Mononuclear cell (primary cell): ENCODE measurements around the gene TCF7L2. TPM values are rescaled to one million over a fixed set of nuclear protein-coding genes. Genes with fewer than 3 reads are reported as not detected.

Experiments
- H3K27me3 ChIP-seq: 2 replicates; pipeline ENCODE4 v1.6.0; 2011; ENCODE audit warnings: low read length, control low read depth; ENCODE audit not compliant: insufficient read depth
- H3K4me1 ChIP-seq: 2 replicates; pipeline ENCODE4 v1.5.1; 2011; ENCODE audit warnings: mild to moderate bottlenecking, low read length, control low read depth; ENCODE audit not compliant: insufficient read depth
- H3K4me3 ChIP-seq: 2 replicates; pipeline ENCODE4 v1.5.1; 2011; ENCODE audit warnings: mild to moderate bottlenecking, low read length, moderate library complexity
- H3K9me3 ChIP-seq: 2 replicates; pipeline ENCODE4 v1.5.1; 2011; ENCODE audit warnings: low read depth, mild to moderate bottlenecking, control low read depth, low read length
- total RNA-seq: library from RNA; depleted of rRNA; stranded (reverse); fragments of >200 nt; gene quantifications from one replicate; pipeline ENCODE4 v1.2.3, GENCODE V29; 2012

Gene TCF7L2
- total RNA-seq, 1 donor = 8.1 TPM

- no peaks in the 10 kb centered on the region for H3K27me3 ChIP-seq
- no peaks in the 10 kb centered on the region for H3K9me3 ChIP-seq
- peaks cover 7% of the 10 kb centered on the region for H3K4me1 ChIP-seq
- no peak overlapping the region for H3K4me3 ChIP-seq
Observed at GRCh38 chr10:112967200-112967599, 17.2 kb downstream of the TCF7L2 start.

- Histone ChIP-seq H3K9me3 (no peaks in the 10 kb centered on the region), H3K4me3 (no peak overlapping the region), H3K4me1 (peaks cover 1% of the 10 kb centered on the region), H3K27me3 (no peaks in the 10 kb centered on the region)
Observed at GRCh38 chr10:112969131-112969530, 19.1 kb downstream of the TCF7L2 start.

GRCh38 chr10:112969542-112969941 is 19.5 kb downstream of the TCF7L2 start:
- Histone ChIP-seq H3K27me3 (no peaks in the 10 kb centered on the region), H3K9me3 (no peaks in the 10 kb centered on the region), H3K4me1 (no peaks in the 10 kb centered on the region), H3K4me3 (no peak overlapping the region)

GRCh38 chr10:112970021-112970420 is 20.0 kb downstream of the TCF7L2 start:
- Histone ChIP-seq H3K27me3 (no peaks in the 10 kb centered on the region), H3K4me1 (no peaks in the 10 kb centered on the region), H3K9me3 (no peaks in the 10 kb centered on the region), H3K4me3 (no peak overlapping the region)

- H3K4me1 ChIP-seq = no peaks in the 10 kb centered on the region
- H3K9me3 ChIP-seq = no peaks in the 10 kb centered on the region
- H3K4me3 ChIP-seq = no peak overlapping the region
Observed at GRCh38 chr10:112972606-112973005, 22.6 kb downstream of the TCF7L2 start.

GRCh38 chr10:112973046-112973445 is 23.0 kb downstream of the TCF7L2 start:
- Histone ChIP-seq H3K27me3 (peaks cover 4% of the 10 kb centered on the region), H3K4me1 (no peaks in the 10 kb centered on the region), H3K4me3 (no peak overlapping the region), H3K9me3 (no peaks in the 10 kb centered on the region)

More at GRCh38 chr10:112972606-112973005, 22.6 kb downstream of the TCF7L2 start:
- peaks cover 4% of the 10 kb centered on the region for H3K27me3 ChIP-seq

GRCh38 chr10:112973805-112974204 is 23.8 kb downstream of the TCF7L2 start:
- peaks cover 5% of the 10 kb centered on the region for H3K27me3 ChIP-seq
- H3K4me3 ChIP-seq = no peak overlapping the region

GRCh38 chr10:112977426-112977898 is 27.4 kb downstream of the TCF7L2 start:
- peaks cover 18% of the 10 kb centered on the region for H3K27me3 ChIP-seq
- no peaks in the 10 kb centered on the region for H3K9me3 ChIP-seq
- H3K4me1 ChIP-seq = peaks cover 9% of the 10 kb centered on the region
- no peak overlapping the region for H3K4me3 ChIP-seq

More at GRCh38 chr10:112973805-112974204, 23.8 kb downstream of the TCF7L2 start:
- Histone ChIP-seq H3K4me1 (no peaks in the 10 kb centered on the region), H3K9me3 (no peaks in the 10 kb centered on the region)

GRCh38 chr10:112979927-112980326 is 29.9 kb downstream of the TCF7L2 start:
- H3K27me3 ChIP-seq = peaks cover 21% of the 10 kb centered on the region
- peaks cover 11% of the 10 kb centered on the region for H3K4me1 ChIP-seq
- no peaks in the 10 kb centered on the region for H3K9me3 ChIP-seq
- H3K4me3 ChIP-seq = no peak overlapping the region

- H3K4me3 ChIP-seq = no peak overlapping the region
- peaks cover 21% of the 10 kb centered on the region for H3K4me1 ChIP-seq
- no peaks in the 10 kb centered on the region for H3K9me3 ChIP-seq
- peaks cover 30% of the 10 kb centered on the region for H3K27me3 ChIP-seq
Observed at GRCh38 chr10:112980937-112981336, 30.9 kb downstream of the TCF7L2 start.

GRCh38 chr10:112981553-112981952 is 31.5 kb downstream of the TCF7L2 start:
- peaks cover 27% of the 10 kb centered on the region for H3K4me1 ChIP-seq
- peaks cover 35% of the 10 kb centered on the region for H3K27me3 ChIP-seq
- H3K4me3 ChIP-seq = no peak overlapping the region
- no peaks in the 10 kb centered on the region for H3K9me3 ChIP-seq

GRCh38 chr10:112983444-112984056 is 33.5 kb downstream of the TCF7L2 start:
- Histone ChIP-seq H3K4me1 (peaks cover 32% of the 10 kb centered on the region), H3K4me3 (no peak overlapping the region), H3K9me3 (no peaks in the 10 kb centered on the region), H3K27me3 (peaks cover 39% of the 10 kb centered on the region)

GRCh38 chr10:112984756-112985155 is 34.7 kb downstream of the TCF7L2 start:
- Histone ChIP-seq H3K4me1 (peaks cover 32% of the 10 kb centered on the region), H3K4me3 (no peak overlapping the region), H3K9me3 (no peaks in the 10 kb centered on the region), H3K27me3 (peaks cover 33% of the 10 kb centered on the region)

GRCh38 chr10:112985690-112986543 is 35.9 kb downstream of the TCF7L2 start:
- H3K27me3 ChIP-seq = peaks cover 27% of the 10 kb centered on the region
- H3K4me3 ChIP-seq = no peak overlapping the region

GRCh38 chr10:112986544-112987190 is 36.6 kb downstream of the TCF7L2 start:
- Histone ChIP-seq H3K4me3 (no peak overlapping the region), H3K27me3 (peaks cover 25% of the 10 kb centered on the region), H3K4me1 (peaks cover 26% of the 10 kb centered on the region), H3K9me3 (no peaks in the 10 kb centered on the region)

More at GRCh38 chr10:112985690-112986543, 35.9 kb downstream of the TCF7L2 start:
- Histone ChIP-seq H3K9me3 (no peaks in the 10 kb centered on the region), H3K4me1 (peaks cover 32% of the 10 kb centered on the region)
